CD4-positive, alpha-beta T cell treated with Interleukin-1 beta for 1 hour (primary cell): ENCODE results near the gene PPTC7.
A peak's percentile ranks its signal among the peaks of the same experiment; 100 is the strongest.
"Not testable (repeated sequence)": the region's sequence is repeated elsewhere in the genome, so short reads cannot be mapped to it uniquely, and the experiment has no call there.

Experiments used
- DNase-seq, 2 donors: peaks; one replicate each; pipeline ENCODE4 v3.0.0-alpha.2; 2020 to 2022

PPTC7 gene, protein sequence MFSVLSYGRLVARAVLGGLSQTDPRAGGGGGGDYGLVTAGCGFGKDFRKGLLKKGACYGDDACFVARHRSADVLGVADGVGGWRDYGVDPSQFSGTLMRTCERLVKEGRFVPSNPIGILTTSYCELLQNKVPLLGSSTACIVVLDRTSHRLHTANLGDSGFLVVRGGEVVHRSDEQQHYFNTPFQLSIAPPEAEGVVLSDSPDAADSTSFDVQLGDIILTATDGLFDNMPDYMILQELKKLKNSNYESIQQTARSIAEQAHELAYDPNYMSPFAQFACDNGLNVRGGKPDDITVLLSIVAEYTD

DNA sequence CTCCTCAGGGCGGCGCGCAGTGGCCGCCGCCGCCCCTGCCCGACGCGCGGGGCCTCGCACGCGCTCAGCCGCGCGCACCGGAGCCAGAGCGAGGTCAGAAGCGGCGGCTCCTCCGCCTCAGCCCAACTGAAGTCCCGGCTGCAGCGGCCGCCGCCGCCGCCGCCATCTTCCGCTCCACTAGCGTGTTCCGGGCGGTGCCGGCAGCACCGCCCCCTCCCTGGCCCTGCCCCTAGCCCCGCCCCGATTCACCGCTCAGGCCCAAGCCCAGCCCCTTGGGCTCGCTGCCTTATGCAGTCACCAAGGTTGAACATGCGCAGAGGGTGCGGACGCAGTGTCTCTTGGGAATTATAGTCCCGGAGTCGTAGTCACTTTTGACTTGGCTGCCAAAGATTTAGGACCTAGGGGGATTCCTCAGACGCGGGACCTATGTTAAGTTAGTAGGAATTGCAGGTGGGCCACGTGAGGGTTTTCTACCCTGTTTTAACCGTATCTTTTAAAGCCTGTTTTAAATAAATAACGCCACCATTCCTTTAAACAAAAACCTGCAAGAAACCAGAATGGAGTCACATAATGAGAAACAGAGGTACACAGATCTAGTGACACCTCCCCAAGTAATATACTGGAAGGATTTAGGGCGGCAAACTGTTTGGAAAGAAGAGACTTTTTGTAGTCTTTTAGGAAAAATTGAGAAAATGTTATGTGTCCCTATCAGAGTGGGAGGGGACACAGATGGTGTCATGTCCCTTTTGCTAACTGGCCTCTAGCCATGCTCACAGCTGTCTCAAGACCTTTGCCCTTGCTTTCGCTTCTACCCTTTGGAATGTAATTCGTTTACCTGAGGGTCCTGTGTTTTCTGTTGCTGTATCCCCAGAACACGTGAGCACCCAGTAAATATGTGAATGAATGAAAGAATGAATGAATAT lies at the start of gene PPTC7:
Gene PPTC7, minus strand, starts transcription at position 182 of the 923 bp plus-strand sequence. CDS start 287 bp downstream, outside the sequence.
- DNase-seq: peak; percentile 96 to 98

DNA sequence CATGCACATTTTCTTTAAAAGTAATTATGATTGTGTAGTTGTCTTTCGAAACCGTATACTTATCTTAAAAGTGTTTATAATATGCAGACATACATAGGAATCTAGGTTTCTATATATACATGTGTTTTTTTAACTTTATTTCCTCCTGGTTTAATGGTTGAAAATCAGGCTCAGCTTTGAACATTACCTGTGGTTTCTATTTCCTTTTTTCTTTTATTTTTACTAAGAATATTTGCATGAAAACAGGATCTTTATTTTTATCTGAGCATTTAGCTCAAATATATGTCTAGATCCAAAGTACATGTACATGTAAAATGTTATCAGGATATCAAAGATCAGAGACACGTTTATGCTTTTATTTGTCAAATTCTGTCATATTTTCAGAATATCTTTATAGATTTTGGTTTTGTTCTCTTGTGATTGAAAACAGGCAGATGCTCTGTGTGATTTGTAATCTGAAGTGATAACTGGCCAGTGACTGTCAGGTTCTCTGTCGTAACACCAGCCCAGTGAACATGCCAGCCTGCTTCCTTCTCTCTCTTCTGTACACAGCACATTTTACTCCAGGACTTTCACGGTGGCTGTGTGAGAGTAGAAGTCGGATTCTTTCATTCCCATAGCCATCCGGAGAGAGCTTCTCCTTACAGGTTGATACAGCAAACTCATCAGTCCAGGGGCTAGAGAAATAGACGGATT lies 44.5 kb upstream of the PPTC7 start:
- DNase-seq: peak in 1 of 2 donors; percentile 12

DNA sequence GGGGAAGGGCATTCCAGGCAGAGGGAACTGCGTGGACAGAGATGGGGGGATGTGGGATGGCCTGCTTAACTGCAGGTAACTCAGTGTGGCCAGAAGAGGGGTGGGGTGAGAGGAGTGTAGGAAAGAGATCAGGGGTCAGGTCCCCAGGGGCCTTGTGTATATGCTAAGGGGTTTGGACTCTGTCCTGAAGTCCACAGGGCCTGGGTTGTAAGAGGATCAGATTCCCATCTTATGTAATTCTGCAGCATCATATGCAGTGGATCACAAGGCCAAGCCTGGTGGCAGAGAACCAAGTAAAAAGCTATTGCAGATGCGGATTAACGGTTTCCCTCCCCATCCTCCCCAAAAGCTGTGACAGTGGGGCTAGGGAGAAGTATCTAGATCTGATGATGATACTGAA lies 39.5 kb upstream of the PPTC7 start:
- no peak for DNase-seq

DNA sequence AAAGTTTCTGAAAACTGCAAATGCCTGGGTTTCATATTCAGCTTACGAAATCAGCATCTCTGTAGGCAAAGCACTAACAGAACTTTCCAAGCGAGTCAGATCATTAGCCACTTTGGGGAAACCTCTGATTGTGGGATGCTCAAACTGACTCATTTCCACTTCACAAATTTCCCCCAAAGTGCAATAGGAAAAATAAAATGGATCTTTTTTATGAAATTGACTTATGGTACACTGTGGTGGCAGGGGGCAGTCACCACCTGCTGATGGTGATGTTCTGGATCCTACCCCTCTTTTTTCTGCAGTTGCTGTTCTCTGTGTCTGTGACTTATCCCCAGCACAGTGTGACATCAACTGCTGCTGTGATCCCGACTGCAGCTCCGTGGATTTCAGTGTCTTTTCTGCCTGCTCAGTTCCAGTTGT lies 36.4 kb upstream of the PPTC7 start:
- DNase-seq: peak in 1 of 2 donors; percentile 24

DNA sequence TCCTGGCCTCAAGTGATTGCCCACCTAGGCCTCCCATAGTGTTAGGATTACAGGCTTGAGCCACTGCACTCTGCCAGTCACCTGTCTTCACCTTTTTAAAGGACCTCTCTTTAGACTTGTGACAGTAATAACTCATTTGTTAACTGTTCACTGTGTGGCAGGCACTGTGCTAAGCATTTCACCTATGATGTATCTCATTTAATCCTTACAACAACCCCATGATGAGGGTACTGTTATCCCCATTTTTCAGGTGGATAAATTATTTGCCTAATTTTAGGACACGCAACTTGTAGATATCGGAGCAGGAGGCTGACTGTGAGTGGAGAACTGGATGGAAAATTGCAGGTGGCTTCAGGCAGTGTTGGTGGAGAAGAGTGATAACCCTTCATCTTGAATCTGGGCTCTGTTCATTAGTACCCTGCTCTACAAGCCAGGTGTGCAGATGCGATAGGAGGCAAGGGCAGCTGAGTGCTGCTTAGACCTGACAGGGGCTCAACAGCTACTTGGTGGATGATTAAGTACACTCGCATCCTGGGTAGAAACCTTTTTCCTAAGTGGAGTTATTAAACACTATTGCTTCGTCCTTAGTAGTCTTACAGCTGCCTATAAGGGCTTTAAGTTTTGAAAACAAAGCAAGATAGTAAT lies 33.5 kb upstream of the PPTC7 start:
- no peak for DNase-seq

DNA sequence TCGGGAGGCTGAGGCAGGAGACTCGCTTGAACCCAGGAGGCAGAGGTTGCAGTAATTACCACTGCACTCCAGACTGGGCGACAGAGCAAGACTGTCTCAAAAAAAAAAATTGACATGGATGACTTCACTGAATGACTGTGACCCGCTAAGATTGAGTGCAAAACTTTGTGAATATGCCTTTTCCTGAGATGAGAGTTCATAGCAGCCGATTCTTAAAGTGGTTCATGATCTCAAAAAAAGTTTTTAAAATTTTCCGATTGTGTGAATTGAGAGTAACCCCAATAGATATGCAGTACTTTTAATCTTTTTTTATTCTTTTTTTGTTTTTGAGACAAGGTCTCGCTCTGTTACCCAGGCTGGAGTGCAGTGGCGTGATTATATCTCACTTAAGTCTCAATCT lies 32.1 kb upstream of the PPTC7 start:
- no peak for DNase-seq

DNA sequence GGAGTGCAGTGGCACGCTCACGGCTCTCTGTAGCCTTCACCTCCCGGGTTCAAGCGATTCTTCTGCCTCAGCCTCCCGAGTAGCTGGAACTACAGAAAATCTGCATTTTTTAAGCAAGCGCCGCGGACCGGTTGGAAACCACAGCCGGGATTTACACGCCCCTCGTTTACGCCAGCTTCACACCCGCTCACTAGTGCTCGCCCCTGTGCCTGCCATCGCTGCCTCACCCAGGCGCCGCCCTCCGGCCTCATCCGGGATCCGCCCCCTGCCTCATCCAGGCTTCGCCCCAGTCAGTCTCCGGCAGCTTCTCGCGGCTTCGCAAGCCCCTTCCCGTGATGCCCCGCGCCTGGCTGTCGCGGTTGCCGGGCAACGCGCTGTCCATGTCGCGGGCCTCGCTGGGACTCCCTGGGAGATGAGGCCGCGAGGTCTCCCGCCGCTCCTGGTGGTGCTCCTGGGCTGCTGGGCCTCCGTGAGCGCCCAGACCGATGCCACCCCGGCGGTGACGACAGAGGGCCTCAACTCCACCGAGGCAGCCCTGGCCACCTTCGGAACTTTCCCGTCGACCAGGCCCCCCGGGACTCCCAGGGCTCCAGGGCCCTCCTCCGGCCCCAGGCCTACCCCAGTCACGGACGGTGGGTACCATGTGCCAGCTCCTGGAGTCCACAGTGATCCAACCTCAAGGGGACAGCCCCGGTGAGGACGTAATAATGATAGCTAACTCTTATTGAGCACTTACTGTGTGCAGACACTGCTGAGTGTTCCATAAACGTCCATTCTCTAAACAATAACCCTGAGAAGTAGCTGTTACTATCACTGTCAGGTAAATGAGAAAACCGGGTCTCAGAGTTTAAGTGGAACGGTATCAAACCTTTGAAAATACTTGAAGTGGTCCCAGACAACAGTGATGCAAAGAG lies 30.9 kb upstream of the PPTC7 start, which contains the start of gene TCTN1:
Gene TCTN1, plus strand, starts transcription at position 359 of the 914 bp plus-strand sequence. Its CDS starts 54 bp downstream, at position 413.
- peak; percentile 95 to 96 for DNase-seq

DNA sequence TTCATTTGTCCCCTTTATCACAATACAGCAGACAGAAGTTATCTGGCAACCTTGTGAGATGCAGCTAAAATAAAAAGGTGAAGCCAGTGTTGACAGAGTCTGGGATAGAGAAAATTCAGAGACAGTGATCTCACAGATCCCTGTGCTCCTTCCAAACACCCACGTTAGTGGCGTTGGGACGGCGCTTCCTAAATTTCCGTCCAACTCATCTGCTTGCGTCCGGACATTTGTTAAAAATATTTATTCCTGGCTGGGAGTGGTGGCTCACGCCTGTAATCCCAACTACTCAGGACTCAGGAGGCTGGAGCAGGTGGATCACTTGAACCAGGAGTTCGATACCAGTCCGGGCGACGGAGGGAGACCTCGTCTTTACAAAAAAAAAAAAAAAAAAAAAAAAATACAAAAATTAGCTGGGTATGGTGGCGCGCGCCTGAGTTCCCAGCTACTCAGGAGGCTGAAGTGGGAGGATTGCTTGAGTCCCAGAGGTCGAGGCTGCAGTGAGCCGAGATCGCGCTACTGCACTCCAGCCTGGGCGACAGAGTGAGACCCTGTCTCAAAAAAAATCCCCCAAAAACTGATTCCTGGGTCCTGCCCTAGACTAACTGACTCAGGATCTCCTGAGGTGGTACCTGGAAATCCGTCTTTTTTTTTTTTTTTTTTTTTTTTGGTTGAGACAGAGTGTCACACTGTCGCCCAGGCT lies 30.1 kb upstream of the PPTC7 start:
- no peak for DNase-seq

DNA sequence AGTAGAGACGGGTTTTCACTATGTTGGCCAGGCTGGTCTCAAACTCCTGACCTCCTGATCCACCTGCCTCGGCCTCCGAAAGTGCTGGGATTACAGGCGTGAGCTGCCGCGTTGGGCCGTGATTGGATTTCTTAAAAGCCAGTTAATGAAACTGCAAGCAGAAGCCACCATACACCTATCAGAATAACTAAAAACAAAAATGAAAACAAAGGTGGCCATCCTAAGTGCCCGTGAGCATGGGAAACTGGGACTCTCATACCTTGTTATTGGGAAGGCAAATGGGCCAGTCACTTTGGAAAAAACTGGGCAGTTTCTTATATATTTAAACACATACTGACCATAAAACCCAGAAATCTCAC lies 23.1 kb upstream of the PPTC7 start:
- no peak for DNase-seq

DNA sequence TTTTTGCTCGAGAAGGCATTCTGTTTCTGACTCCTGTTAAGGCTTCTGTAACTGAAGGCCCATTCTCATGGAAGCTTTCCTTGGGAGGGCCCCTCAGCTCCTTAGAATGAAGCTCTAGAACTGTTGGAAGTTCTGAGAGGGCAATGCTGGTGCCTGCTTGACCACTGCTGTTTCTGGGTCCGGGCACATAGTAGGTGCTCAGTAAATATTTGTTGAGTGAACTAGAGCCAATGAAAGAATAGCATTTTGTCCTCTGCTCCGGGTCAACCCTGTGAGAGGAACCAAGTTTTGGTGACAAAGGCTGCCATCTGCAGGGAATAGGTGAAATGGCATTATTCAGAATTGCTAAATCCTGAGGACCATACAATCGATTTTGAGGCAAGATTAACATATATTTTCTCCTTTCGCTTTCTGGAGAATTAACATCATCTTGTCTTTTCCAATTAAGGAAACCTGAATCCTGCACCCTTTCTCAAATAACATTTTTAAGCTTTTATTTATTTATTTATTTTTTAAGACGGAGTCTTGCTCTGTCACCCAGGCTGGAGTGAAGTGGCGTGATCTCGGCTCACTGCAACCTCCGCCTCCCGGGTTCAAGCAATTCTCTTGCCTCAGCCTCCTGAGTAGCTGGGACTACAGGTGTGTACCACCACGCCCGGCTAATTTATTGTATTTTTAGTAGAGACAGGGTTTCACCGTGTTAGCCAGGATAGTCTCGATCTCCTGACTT lies 19.1 kb upstream of the PPTC7 start:
- peak; percentile 55 to 75 for DNase-seq

DNA sequence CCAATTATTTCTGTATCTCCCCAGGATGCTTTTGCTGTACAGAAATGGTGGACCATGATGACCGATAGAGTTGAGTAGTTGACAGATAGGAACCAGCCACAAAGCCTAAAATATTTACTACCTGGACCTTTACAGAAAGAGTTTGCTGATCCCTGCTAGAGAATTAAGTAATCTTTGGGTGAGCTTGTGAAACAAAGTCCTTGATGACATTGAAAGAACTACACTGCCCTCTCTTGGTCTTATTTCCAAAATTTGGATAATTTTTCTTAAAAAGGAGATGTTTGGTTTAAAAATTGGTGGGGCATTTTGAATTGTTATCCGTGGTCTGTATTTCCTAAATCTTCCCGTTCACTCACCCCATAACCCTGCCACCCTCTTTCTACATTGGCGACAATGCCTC lies 17.1 kb upstream of the PPTC7 start:
- DNase-seq: peak in 1 of 2 donors; percentile 66

DNA sequence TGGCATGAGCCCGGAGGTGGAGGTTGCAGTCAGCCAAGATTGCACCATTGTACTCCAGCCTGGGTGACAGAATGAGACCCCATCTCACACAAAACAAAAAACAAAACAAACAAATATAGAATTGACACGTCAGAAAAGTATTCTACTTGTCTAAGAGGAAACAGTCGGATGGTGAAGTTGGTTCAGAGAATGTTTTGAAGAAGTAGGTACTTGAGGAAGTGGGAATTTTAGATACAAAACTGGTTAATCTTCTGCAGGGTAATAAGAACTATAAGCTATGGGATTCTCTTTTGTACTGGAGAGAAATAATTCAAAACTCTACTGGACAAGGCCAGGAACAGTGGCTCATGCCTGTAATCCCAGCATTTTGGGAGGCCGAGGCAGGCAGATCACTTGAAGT lies 16.2 kb upstream of the PPTC7 start:
- no peak for DNase-seq

DNA sequence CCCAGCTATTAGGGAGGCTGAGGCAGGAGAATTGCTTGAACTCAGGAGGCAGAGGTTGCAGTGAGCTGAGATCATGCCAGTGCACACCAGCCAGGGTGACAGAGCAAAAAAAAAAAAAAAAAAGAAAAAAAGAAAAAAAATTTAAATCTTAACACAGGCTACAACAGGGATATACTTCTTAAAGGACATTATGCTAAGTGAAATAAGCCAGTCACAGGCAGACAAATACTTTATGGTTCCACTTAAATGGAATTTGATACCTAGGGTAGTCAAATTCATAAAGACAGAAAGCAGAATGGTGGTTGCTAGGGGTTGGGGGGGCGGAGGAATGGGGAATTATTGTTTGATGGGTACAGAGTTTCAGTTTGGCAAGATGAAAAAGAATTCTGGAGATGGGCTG lies 14.8 kb upstream of the PPTC7 start:
- no peak for DNase-seq

DNA sequence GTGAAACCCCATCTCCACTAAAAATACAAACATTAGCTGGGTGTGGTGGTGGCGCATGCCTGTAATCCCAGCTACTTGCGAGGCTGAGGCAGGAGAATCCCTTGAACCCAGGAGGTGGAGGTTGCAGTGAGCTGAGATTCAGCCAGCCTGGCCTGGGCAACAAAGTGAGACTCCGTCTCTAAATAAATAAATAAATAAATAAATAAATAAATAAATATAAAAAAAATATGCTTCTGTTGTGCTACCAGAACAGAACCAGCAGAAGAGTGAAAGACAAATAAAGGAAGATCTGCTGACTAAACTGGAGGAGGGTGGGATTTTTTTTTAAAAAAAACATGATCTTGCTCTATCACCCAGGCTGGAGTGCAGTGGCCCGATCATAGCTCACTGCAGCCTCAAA lies 9.8 kb upstream of the PPTC7 start:
- not testable (repeated sequence) for DNase-seq

DNA sequence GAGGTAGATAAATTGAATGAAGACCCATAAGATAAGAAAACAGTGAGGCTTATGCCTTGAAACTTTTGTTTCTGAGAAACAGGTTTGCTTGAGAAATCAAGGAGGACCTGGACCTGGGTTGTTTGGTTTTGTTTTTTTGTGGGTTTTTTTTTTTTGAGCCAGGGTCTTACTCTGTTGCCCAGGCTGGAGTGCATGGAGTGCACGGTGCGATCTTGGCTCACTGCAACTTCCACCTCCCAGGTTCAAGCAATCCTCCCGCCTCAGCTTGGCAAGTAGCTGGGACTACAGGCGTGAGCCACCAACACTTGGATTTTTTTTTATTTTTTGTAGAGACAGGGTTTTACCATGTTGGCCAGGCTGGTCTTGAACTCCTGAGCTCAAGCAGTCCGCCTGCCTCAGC lies 9.0 kb upstream of the PPTC7 start:
- DNase-seq: no peak

DNA sequence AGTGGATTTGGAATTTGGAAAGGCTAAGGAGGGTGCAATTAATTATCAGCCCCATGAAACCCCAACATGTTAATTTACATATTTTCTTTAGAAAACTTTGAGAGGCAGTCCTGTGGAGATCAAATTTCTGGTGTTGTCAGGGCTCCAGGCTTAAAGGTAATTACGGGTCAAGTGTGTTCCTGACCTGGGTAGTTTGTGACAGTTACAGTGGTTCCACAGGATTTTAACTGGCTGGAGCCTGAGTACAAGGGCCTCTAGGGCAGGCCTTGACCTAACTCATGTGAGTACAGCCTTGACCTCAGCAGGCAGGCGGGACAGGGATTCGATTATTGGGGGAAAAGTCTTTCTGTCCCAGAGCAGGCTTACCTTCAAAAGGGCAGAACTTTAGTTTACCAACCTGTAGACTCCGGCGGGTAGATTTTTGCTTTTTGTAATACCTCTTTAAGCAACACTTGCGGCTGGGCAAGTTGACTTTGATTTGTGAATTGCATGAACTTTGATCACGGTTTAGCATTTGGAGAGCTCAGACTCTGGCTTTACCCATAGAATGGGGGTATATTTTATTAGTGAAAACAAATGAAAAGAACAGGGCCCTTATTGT lies 8.4 kb upstream of the PPTC7 start:
- DNase-seq: no peak

DNA sequence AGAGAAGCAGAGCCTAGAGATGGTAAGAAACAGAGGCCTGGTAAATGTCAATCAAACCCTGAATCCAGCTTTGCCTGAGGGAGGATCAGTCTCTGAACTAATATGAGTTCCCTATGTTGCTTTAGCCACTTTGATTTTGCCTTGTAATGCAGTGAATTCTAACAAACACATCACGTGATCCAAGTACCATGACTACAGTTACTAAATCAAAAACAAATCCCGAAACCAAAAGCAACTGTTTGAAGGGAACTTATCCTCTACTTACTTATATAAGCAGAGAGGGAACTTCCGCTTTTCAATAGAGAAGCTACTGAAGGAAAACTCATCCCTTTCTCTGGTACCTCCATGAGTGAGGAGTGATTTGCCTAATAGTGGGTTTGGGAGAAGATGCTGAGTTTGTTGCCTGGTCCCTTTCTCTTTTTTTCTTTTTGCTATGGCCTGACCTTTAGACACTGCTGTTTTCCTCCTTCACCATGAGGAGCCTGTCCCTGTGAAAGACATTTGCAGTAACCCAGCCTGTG lies 7.7 kb upstream of the PPTC7 start:
- peak; percentile 23 to 75 for DNase-seq

DNA sequence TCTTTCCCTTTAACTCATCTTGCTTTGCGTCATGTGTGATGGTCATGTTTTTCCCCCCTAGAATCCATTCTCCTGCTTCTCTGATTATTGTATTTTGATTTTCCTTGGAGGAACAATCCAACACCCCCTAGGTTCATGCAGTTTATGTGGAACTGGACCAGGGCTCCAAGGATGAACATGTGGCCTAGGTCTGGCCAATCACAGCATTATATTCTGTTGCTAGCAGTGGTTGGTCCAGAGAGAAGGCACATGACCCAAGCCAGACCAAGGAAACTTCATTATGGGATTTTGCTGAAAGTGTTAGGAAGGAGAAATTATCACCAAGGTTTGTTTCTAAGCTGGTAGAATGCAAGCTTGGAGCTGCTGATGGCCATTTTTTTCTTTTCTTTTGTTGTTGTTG lies 6.9 kb upstream of the PPTC7 start:
- no peak for DNase-seq

DNA sequence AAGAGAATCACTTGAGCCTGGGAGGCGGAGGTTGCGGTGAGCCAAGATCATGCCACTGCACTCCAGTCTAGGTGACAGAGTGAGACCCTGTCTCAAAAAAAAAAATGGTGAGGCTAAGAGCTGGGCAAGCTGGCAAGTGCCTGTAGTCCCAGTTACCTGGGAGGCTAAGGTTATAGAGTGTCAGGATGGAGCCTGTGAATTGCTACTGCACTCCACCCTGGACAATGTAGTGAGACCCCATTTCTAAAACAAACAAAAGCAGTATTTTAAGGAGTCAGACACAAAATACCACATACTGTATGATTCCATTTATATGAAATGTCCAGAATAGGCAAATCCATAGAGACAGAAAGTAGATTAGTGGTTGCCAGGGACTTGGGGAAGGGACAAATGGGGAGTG lies 4.0 kb upstream of the PPTC7 start:
- not testable (repeated sequence) for DNase-seq
